Uterus (tissue), 2 donors: ENCODE measurements around the gene HTT.

ENCODE experiments used
- CTCF ChIP-seq, 4 experiments: fragments of 200-600 bp in 2 of 4; fragments of 450-650 bp in 2 of 4; sonication (generic) in 2 of 4; IDR thresholded peaks; one replicate each; pipeline ENCODE4 v1.5.1; 2016 to 2019; ENCODE audit warnings: antibody characterized with exemption in 4 of 4, mild to moderate bottlenecking in 2 of 4, moderate library complexity in 1 of 4
- POLR2A ChIP-seq, 2 donors: fragments of 450-650 bp; IDR thresholded peaks; one replicate each; pipeline ENCODE4 v1.6.1; 2016; ENCODE audit warnings: antibody characterized with exemption in 2 of 2, mild to moderate bottlenecking in 1 of 2, moderate library complexity in 1 of 2

- TF ChIP-seq CTCF (IDR thresholded peaks at IDR 0.05) (no peak), POLR2A (IDR thresholded peaks at IDR 0.05) (no peak)
These were observed 102.9 kb downstream of the HTT start for GRCh38 chr4:3177426-3177825.
